GM19099 (cell line): ENCODE data around the gene NAT9.

Source experiments
- POLR2A ChIP-seq: IDR thresholded peaks from 3 replicates; pipeline ENCODE4 v1.6.1; 2011; ENCODE audit warnings: low read depth; ENCODE audit not compliant: insufficient read length; ENCODE audit errors: extremely low read depth

NAT9 gene

GRCh38 chr17:74776044-74776962 is at the start of gene NAT9:
Gene NAT9 (minus strand): TSS chr17:74776345. CDS start chr17:74775698, 647 bp downstream.
- peak; percentile 87 for TF ChIP-seq POLR2A

GRCh38 chr17:74824961-74825627 is 48.9 kb upstream of the NAT9 start:
- no peak for TF ChIP-seq POLR2A

GRCh38 chr17:74822939-74823367 is 46.8 kb upstream of the NAT9 start:
- no peak for TF ChIP-seq POLR2A

- no peak for TF ChIP-seq POLR2A
Observed at GRCh38 chr17:74822335-74822938, 46.3 kb upstream of the NAT9 start.

GRCh38 chr17:74821655-74822334 is 45.6 kb upstream of the NAT9 start:
- TF ChIP-seq POLR2A: no peak

GRCh38 chr17:74819801-74820436 is 43.8 kb upstream of the NAT9 start:
- TF ChIP-seq POLR2A: no peak

- no peak for TF ChIP-seq POLR2A
Observed at GRCh38 chr17:74818291-74818938, 42.3 kb upstream of the NAT9 start.

- TF ChIP-seq POLR2A: no peak
Observed at GRCh38 chr17:74816905-74817620, 40.9 kb upstream of the NAT9 start.

- no peak for TF ChIP-seq POLR2A
Observed at GRCh38 chr17:74815550-74816370, 39.6 kb upstream of the NAT9 start.

- TF ChIP-seq POLR2A: no peak
Observed at GRCh38 chr17:74815067-74815466, 38.9 kb upstream of the NAT9 start.

GRCh38 chr17:74814453-74814852 is 38.3 kb upstream of the NAT9 start:
- TF ChIP-seq POLR2A: no peak

- TF ChIP-seq POLR2A: no peak
Observed at GRCh38 chr17:74812109-74813009, 36.2 kb upstream of the NAT9 start.
